ENCODE data around the gene CDH22.

Gene CDH22

GRCh38 chr20:46253391-46253790 is 54.9 kb downstream of the CDH22 start:
- Histone ChIP-seq H2AK5ac (ENCODE audit: low read depth, low read length) (no peak overlapping the region), H3K9ac (ENCODE audit: low read depth, low read length, poor library complexity) (no peak overlapping the region), H2BK120ac (ENCODE audit: low read depth, low read length) (no peak overlapping the region), H3K4me3 (ENCODE audit: low read length in 2 of 2) (no peak overlapping the region), H3K9me3 (replicated peaks in 1 of 2; ENCODE audit: control insufficient read depth in 2 of 2, insufficient read depth in 1 of 2, low read depth in 1 of 2, low read length in 2 of 2) (no peaks in the 10 kb centered on the region), H2AFZ (ENCODE audit: low read length) (no peak overlapping the region), H3K79me1 (ENCODE audit: low read depth, low read length) (no peaks in the 10 kb centered on the region), H4K91ac (ENCODE audit: low read depth, low read length, poor library complexity) (no peak overlapping the region), H3K4ac (ENCODE audit: low read length) (no peak overlapping the region), H3K4me2 (ENCODE audit: insufficient read depth, low read length, poor library complexity, severe bottlenecking) (no peak overlapping the region), H2BK12ac (ENCODE audit: low read length) (no peak overlapping the region), H3K14ac (ENCODE audit: low read length) (peak overlapping the region; percentile 44), H2BK15ac (ENCODE audit: low read length) (no peak overlapping the region), H3K23ac (ENCODE audit: low read depth, low read length, poor library complexity) (peak overlapping the region; percentile 52), H3K27ac (replicated peaks; ENCODE audit: low read length) (no peak overlapping the region), H3K36me3 (replicated peaks in 1 of 2; ENCODE audit: control insufficient read depth in 2 of 2, insufficient read depth in 2 of 2, low read length in 2 of 2) (no peaks in the 10 kb centered on the region), H4K8ac (ENCODE audit: low read depth, low read length) (no peak overlapping the region), H3K18ac (ENCODE audit: low read length) (no peak overlapping the region), H3K4me1 (ENCODE audit: control insufficient read depth in 2 of 2, insufficient read depth in 1 of 2, low read depth in 1 of 2, low read length in 2 of 2) (no peaks in the 10 kb centered on the region), H3K27me3 (ENCODE audit: control insufficient read depth in 3 of 3, insufficient read depth in 3 of 3, low read depth in 1 of 3, low read length in 3 of 3) (peaks cover 3 to 89% (median 43%) of the 10 kb centered on the region in 3 experiments), H2BK5ac (ENCODE audit: low read length) (no peak overlapping the region)
- no peak for DNase-seq (ENCODE audit: low spot score)
- WGBS, 2 donors (ENCODE audit: extremely low coverage in 2 of 2, insufficient read length in 2 of 2, insufficient replicate concordance in 1 of 2): no CpG with 5 or more reads among the region's 8 CpGs

DNA sequence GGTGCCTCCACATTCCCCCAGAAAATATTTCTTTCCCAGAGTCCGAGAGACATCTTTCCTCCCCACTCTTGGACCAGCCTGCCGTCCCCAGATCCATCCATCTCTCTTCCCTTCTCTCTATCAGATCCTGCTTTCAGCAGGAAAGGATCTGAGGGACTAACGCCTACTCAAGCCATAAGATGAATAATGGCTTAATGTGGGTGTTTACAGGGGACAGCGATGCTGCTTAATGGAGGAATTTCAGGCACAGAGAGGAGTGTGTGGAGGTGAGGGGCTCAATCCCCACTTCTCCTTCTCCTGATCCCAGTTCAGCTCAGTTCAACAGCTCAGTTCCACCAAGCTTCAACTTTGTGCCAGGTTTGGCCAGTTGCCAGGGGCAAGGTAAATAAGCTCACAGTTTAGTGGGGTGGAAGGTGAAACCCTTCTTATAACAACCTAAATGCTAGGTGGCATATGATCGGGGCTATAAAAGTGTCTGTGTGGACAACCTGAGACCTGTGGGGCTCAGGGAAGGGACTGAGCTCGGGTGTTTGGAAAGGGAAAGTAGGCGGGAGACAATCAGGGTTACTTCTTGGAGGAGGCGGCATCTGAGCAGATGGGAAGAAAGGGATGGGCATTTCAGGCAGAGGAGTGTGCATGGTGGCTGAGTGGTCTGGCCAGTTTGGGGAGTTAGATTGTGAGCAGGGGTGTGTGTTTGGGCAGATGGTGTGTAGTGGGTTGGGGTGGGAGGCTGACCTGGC is 55.8 kb downstream of the CDH22 start:
- peaks cover 3 to 89% (median 43%) of the 10 kb centered on the region in 3 experiments for H3K27me3 ChIP-seq (ENCODE audit: control insufficient read depth in 3 of 3, insufficient read depth in 3 of 3, low read depth in 1 of 3, low read length in 3 of 3)
- H3K4me3 ChIP-seq (ENCODE audit: low read length in 2 of 2): no peak overlapping the region
- no peak for DNase-seq (ENCODE audit: low spot score)
- no peak overlapping the region for H3K4me2 ChIP-seq (ENCODE audit: insufficient read depth, low read length, poor library complexity, severe bottlenecking)
- no peak overlapping the region for H3K18ac ChIP-seq (ENCODE audit: low read length)
- H4K8ac ChIP-seq (ENCODE audit: low read depth, low read length): no peak overlapping the region
- no peak overlapping the region for H3K27ac ChIP-seq (replicated peaks; ENCODE audit: low read length)
- no peak overlapping the region for H2BK5ac ChIP-seq (ENCODE audit: low read length)
- H2AK5ac ChIP-seq (ENCODE audit: low read depth, low read length): no peak overlapping the region
- no peak overlapping the region for H3K4ac ChIP-seq (ENCODE audit: low read length)
- H2AFZ ChIP-seq (ENCODE audit: low read length): no peak overlapping the region
- H3K9ac ChIP-seq (ENCODE audit: low read depth, low read length, poor library complexity): no peak overlapping the region
- H4K91ac ChIP-seq (ENCODE audit: low read depth, low read length, poor library complexity): no peak overlapping the region
- H3K36me3 ChIP-seq (replicated peaks in 1 of 2; ENCODE audit: control insufficient read depth in 2 of 2, insufficient read depth in 2 of 2, low read length in 2 of 2): no peaks in the 10 kb centered on the region
- H2BK120ac ChIP-seq (ENCODE audit: low read depth, low read length): no peak overlapping the region
- H3K79me1 ChIP-seq (ENCODE audit: low read depth, low read length): no peaks in the 10 kb centered on the region
- H2BK15ac ChIP-seq (ENCODE audit: low read length): no peak overlapping the region
- H3K4me1 ChIP-seq (ENCODE audit: control insufficient read depth in 2 of 2, insufficient read depth in 1 of 2, low read depth in 1 of 2, low read length in 2 of 2): no peaks in the 10 kb centered on the region
- H3K9me3 ChIP-seq (replicated peaks in 1 of 2; ENCODE audit: control insufficient read depth in 2 of 2, insufficient read depth in 1 of 2, low read depth in 1 of 2, low read length in 2 of 2): no peaks in the 10 kb centered on the region
- no peak overlapping the region for H3K14ac ChIP-seq (ENCODE audit: low read length)
- WGBS, 2 donors (ENCODE audit: extremely low coverage in 2 of 2, insufficient read length in 2 of 2, insufficient replicate concordance in 1 of 2): no CpG with 5 or more reads among the region's 8 CpGs
- H3K23ac ChIP-seq (ENCODE audit: low read depth, low read length, poor library complexity): no peak overlapping the region
- H2BK12ac ChIP-seq (ENCODE audit: low read length): no peak overlapping the region

DNA sequence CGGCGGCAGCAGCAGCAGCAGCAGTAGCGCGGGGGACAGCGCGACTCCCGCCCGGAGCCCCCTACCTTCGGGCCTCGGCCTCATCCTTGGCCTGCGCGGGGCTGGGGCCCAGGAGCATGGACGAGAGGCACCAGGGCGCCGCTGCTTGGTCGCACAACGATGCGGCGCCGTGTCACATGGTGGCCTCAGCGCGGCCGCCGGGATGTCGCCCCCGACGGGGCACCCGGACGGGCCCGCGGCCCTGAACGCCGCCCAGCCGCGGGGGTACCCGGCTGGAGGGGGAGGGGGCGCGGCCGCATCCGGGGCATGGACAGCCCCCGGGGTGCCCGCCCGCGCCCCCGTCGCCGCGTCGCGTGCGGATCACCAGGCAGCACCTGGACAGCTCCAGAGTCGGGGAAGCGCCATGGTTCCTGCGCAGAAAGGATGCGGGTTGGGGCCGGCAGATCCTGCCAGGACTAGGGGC is 57.1 kb downstream of the CDH22 start:
- Histone ChIP-seq H3K4me1 (ENCODE audit: control insufficient read depth in 2 of 2, insufficient read depth in 1 of 2, low read depth in 1 of 2, low read length in 2 of 2) (no peaks in the 10 kb centered on the region), H3K27me3 (ENCODE audit: control insufficient read depth in 3 of 3, insufficient read depth in 3 of 3, low read depth in 1 of 3, low read length in 3 of 3) (peaks cover 3 to 93% (median 43%) of the 10 kb centered on the region in 3 experiments), H3K27ac (replicated peaks; ENCODE audit: low read length) (no peak overlapping the region), H3K9ac (ENCODE audit: low read depth, low read length, poor library complexity) (no peak overlapping the region), H3K14ac (ENCODE audit: low read length) (no peak overlapping the region), H3K9me3 (replicated peaks in 1 of 2; ENCODE audit: control insufficient read depth in 2 of 2, insufficient read depth in 1 of 2, low read depth in 1 of 2, low read length in 2 of 2) (no peaks in the 10 kb centered on the region), H3K36me3 (replicated peaks in 1 of 2; ENCODE audit: control insufficient read depth in 2 of 2, insufficient read depth in 2 of 2, low read length in 2 of 2) (no peaks in the 10 kb centered on the region), H2AFZ (ENCODE audit: low read length) (no peak overlapping the region), H4K91ac (ENCODE audit: low read depth, low read length, poor library complexity) (no peak overlapping the region), H3K4me2 (ENCODE audit: insufficient read depth, low read length, poor library complexity, severe bottlenecking) (peak overlapping the region; percentile 58), H3K4me3 (ENCODE audit: low read length in 2 of 2) (no peak overlapping the region), H3K23ac (ENCODE audit: low read depth, low read length, poor library complexity) (peak overlapping the region; percentile 38), H3K79me1 (ENCODE audit: low read depth, low read length) (no peaks in the 10 kb centered on the region), H3K18ac (ENCODE audit: low read length) (no peak overlapping the region), H2BK5ac (ENCODE audit: low read length) (no peak overlapping the region), H2AK5ac (ENCODE audit: low read depth, low read length) (no peak overlapping the region), H2BK15ac (ENCODE audit: low read length) (no peak overlapping the region), H2BK12ac (ENCODE audit: low read length) (no peak overlapping the region), H4K8ac (ENCODE audit: low read depth, low read length) (no peak overlapping the region), H2BK120ac (ENCODE audit: low read depth, low read length) (no peak overlapping the region), H3K4ac (ENCODE audit: low read length) (no peak overlapping the region)
- WGBS, 2 donors (ENCODE audit: extremely low coverage in 2 of 2, insufficient read length in 2 of 2, insufficient replicate concordance in 1 of 2): no CpG with 5 or more reads among the region's 56 CpGs
- peak; percentile 32 for DNase-seq (ENCODE audit: low spot score)

- Histone ChIP-seq H2BK5ac (ENCODE audit: low read length) (no peak overlapping the region), H4K8ac (ENCODE audit: low read depth, low read length) (no peak overlapping the region), H3K23ac (ENCODE audit: low read depth, low read length, poor library complexity) (peak overlapping the region; percentile 38), H2BK120ac (ENCODE audit: low read depth, low read length) (no peak overlapping the region), H3K18ac (ENCODE audit: low read length) (no peak overlapping the region), H3K4ac (ENCODE audit: low read length) (no peak overlapping the region), H3K79me1 (ENCODE audit: low read depth, low read length) (no peaks in the 10 kb centered on the region), H3K9me3 (replicated peaks in 1 of 2; ENCODE audit: control insufficient read depth in 2 of 2, insufficient read depth in 1 of 2, low read depth in 1 of 2, low read length in 2 of 2) (no peaks in the 10 kb centered on the region), H4K91ac (ENCODE audit: low read depth, low read length, poor library complexity) (no peak overlapping the region), H3K4me1 (ENCODE audit: control insufficient read depth in 2 of 2, insufficient read depth in 1 of 2, low read depth in 1 of 2, low read length in 2 of 2) (no peaks in the 10 kb centered on the region), H3K27me3 (ENCODE audit: control insufficient read depth in 3 of 3, insufficient read depth in 3 of 3, low read depth in 1 of 3, low read length in 3 of 3) (peaks cover 3 to 93% (median 43%) of the 10 kb centered on the region in 3 experiments), H3K27ac (replicated peaks; ENCODE audit: low read length) (no peak overlapping the region), H2BK15ac (ENCODE audit: low read length) (no peak overlapping the region), H3K36me3 (replicated peaks in 1 of 2; ENCODE audit: control insufficient read depth in 2 of 2, insufficient read depth in 2 of 2, low read length in 2 of 2) (no peaks in the 10 kb centered on the region), H3K4me2 (ENCODE audit: insufficient read depth, low read length, poor library complexity, severe bottlenecking) (peak overlapping the region; percentile 58), H3K4me3 (ENCODE audit: low read length in 2 of 2) (no peak overlapping the region), H2AFZ (ENCODE audit: low read length) (no peak overlapping the region), H3K14ac (ENCODE audit: low read length) (no peak overlapping the region), H3K9ac (ENCODE audit: low read depth, low read length, poor library complexity) (no peak overlapping the region), H2BK12ac (ENCODE audit: low read length) (no peak overlapping the region), H2AK5ac (ENCODE audit: low read depth, low read length) (no peak overlapping the region)
- no CpG with 5 or more reads among the region's 19 CpGs for WGBS, 2 donors (ENCODE audit: extremely low coverage in 2 of 2, insufficient read length in 2 of 2, insufficient replicate concordance in 1 of 2)
- DNase-seq (ENCODE audit: low spot score): no peak
Observed at GRCh38 chr20:46250772-46251171, 57.5 kb downstream of the CDH22 start.

Measured in neuronal stem cell (in vitro differentiated cells).